GM19035 (cell line): Measurements from ENCODE around the gene OPN1SW.

ENCODE experiments used
- ATAC-seq: cut with Tn5 transposase; IDR thresholded peaks from one replicate; pipeline ENCODE4 v1.9.1; 2021; ENCODE audit not compliant: unreplicated experiment

Gene OPN1SW

DNA sequence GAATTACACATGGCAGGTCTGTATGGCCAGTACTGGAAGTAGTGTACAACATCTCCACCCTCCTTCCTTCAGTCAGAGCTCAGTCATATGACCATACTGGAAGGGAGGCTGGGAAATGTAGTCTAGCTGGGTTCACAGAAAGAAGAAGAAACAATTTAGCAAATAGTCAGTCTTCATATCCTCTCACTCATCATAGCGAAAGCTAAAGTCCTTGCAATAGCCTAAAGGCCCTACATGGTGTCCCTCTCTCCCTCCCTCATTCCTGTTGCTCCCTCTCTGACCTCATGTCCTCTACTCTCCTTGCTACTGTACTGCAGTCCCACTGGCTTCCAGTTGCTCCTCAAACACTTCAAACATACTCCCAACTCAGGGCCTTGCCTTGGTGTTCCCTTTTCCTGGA lies 40.7 kb downstream of the OPN1SW start:
- ATAC-seq, result no peak

DNA sequence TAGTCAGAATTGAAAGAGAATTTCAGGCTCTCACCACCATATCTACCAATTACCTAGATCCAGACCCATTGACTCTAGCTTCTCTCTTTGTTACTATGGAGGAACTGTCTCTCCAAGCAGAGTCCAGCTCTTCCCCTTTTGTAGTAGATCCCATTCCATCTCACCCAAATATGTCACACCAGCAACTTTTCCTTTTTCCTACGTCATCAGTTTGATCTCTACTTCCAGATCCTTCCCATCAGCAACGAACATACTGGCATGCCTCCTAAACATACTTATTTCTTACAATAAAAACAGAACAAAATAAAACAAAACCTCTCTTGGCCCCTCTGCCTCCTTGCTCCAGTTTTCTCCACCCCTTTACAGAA lies 42.3 kb downstream of the OPN1SW start:
- ATAC-seq, result no peak

DNA sequence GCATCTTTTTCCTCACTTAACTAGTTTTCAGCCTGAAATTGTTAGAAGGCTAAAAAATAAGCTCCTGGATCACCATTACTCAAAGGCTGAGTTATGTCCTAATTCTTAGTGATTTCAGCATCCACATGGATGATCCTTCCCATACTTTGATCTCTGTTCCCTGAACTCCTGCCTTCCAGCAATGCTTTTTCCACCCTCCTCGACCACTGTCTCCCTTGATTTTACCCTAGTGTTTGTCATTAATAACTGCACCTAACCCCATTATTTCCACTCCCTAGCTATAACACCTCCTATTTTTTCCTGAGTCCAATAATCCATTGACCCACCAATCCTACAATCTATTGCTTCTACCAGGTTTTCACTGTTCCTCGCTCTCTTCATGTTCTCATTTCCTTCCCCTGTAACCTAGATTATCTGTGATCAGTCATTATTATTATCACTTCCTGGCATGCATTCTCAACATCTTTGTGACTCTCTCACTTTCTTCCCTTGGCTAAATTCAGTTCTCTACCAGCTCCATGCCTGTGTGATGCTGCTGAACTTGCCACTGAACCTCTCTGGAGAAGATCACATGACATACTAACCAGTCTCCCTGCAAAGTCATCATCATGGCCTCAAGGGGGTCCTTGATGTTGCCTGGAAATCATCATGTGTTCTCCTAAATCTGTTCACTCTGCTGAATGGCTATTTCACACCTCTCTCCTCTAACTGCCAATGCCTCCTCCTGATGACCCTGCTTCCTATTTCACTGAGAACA lies 42.9 kb downstream of the OPN1SW start:
- ATAC-seq, result no peak

DNA sequence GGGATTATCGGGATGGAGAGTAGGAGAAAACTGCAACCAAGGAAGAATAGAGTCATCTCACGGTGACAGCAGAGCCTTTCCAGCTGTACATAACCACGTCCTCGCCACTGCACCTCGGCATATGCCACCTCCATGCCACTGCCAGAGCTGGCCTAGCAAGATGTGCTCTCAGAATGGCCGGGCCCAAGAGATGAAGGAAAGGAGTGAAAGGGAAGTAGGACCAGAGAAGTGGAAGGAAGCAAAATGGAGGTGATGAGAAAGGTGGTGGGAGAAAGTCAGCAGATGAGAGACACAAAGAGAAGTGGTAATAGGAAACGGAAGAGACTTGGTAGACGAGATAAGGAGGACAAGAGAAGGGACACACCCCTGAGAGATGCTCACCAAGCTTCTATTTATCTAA lies 44.4 kb downstream of the OPN1SW start:
- ATAC-seq, result no peak

DNA sequence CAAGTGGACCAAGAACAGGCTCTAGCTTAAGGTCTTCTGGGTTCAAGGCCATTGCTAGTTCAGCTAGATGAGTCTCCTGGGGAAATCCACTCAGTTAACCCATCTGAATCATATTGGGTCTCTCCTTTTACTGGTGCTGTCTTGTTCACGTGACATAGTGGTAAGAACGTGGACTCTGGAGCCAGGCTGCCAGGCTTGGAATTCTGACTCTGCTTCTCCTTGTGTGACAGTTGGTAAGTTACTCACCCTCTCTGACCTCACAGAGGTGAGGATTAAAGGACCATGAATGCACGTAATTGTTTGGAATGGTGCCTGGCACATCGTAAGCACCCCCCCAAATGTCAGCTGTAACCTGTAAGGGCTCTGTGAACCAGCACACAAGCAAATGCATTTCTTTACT lies 46.1 kb downstream of the OPN1SW start:
- ATAC-seq, result no peak

DNA sequence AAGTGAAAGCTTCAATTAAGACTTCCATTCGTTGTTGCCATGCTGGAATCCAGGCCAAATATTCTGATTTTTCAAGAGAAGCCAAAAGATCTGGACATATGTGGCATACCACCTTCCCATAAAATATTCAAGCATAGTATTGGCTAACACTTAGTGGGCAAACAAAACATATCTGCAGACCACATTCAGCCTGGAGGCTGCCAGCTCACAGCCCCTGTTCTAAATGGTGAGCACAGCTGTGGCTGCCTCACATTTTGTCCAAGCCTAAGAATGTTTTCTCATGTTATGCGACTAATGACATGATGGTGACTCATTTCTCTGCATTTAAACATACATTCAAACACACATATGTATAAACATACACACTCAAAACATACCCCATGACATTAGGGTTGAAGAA lies 47.0 kb downstream of the OPN1SW start:
- ATAC-seq, result no peak

DNA sequence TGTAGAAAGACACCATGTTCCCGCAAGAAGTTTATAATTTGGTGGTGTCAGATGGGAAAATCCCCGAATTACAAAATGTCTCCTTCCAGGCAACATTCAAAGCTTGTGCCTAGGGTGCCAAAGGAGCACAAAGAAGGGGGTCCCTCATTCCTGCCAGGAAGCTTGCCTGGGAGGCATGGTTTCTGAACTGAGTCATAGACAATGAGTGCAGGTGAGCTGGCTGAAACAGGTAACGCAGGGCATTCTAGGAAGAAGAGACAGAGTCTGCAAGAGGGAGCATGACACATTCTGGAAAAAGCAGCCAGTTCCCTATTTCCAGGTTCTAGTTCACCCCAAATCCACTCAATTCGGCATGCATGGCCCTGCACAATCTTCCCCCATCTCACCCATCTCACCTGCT lies 48.4 kb downstream of the OPN1SW start:
- no peak for ATAC-seq

DNA sequence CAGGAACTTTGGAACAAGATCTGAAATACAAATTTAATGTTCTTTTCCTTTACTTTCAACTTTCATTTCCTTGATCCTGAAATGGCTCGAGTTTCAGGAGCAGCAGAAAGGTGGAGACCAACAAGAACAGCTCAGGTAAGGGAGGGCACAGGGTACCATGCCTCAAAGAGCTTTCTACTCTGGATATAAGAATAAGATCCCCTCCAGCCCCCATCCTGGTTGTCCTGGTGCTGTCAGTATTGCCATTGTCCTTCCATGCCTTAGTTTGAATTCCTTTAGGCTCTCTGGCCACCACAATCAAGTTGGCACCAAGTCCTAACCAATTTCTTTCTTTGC lies 48.9 kb downstream of the OPN1SW start:
- ATAC-seq, result no peak

DNA sequence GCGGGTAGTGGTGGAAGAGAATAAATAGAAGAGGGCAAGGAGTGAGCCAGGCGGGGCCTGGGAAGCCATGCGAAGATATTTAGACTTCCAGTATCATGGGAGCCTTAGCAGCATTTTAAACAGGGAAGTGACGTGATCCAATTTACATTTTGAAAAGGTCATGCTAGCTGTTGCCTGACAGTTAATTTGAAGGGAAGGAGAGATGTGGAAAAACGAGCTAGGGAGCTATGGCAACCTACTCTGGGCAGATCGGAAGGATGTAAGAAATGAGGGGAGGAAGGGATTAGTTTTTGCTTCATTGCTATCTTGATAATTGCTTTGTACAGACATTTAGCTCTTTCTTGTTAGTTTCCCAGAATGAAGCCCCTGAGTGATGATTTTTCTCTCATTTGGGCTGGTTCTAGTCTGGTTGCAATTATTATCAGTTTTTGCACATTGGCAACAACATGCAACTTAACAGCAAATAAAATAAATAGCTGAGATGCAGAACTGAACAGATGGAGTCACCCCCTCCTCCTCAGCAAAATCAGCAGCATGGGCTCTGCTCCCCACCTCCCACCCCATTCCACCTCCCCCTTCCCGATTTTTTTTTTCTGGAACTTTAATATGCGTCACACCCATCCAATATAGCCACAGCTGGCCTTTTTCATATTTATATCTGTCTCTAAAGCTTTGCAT lies 49.4 kb downstream of the OPN1SW start:
- no peak for ATAC-seq

DNA sequence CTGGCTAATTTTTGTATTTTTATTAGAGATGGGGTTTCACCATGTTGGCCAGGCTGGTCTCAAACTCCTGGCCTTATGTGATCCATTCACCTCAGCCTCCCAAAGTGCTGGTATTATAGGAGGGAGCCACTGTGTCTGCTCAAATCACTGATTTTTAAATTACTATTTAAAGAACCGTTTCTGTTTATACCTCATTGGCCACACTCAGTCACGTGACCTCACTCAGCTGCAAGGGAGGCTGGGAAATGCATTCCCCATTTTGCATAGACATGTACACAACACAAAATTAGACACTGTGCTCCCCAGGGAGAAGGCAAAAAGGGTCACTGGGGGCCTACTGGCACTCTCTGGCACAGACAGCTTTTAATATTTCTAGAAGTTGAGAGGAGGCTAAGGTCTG lies 50.1 kb downstream of the OPN1SW start:
- no peak for ATAC-seq

DNA sequence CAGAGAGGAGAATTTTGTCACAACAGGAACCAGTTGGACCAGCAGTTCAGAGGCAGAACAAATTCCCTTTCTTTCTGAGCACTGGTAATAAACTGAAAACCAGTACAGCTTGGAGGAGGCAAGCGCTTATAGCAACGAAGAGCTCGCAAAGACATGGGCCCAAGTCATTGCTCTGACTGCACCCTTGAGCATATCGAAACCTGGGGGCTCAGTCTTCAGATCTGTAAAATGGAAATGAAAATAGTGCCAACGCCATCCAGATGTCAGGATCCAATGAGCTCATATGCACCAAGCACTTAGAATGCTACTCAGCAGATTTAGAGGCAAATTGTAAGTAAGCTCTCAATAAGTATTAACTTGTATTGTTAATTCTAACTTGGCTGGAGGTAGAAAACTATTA lies 50.9 kb downstream of the OPN1SW start:
- no peak for ATAC-seq
